ENCODE results near the gene SPATA18.

GRCh38 chr4:52028970-52029369, 22.1 kb upstream of the SPATA18 start:
- TF ChIP-seq CTCF (IDR thresholded peaks at IDR 0.05; ENCODE audit: low read depth, low read length) = no peak
- no peak for TF ChIP-seq EZH2phosphoT487 (IDR thresholded peaks at IDR 0.05; ENCODE audit: low read depth)
